ENCODE data around the gene NAIF1. TPM values are rescaled to one million over a fixed set of nuclear protein-coding genes. Genes with fewer than 3 reads are reported as not detected.

Gene NAIF1
- polyA plus RNA-seq, 2 of the 4 experiments (the other 2 are of a cell fraction) = 6.0 to 7.5 TPM

DNA sequence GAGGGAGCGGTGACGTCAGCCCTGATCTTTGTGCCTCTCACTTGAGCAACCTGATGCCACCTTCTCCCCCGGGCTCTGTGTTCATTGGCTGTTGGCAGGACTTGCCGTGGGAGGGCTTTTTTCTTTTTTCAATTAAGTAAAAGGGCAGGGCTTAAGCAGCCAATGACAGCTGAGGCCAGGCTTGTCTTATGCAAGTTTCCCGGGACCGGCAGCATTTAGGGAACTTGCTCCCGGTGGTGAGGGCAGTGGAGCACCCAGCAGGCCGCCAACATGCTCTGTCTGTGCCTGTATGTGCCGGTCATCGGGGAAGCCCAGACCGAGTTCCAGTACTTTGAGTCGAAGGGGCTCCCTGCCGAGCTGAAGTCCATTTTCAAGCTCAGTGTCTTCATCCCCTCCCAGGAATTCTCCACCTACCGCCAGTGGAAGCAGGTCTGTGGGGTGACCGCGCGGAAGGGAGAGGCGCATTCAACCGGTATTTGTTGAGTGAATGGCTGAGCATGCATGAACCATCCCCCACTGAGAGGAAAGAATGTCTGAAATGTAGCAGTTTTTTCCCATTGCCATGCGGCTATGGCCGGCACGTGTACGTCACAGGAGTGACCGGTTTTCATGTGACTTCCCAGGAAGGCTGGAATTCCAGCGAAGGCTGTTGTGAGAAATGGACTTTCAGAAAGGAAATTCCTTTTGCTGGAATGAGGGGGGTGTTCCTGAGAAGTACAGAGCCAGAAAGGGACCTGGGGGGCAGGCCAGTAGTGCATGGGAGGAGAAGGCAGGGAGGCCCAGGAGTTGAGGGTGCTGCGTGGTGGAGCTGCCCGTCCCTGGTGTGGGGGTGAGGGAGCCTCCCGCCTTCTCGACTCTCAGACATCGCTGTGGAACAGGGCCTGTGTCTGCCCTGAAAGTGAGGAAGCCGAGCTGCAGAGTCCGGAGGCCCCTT is 31.4 kb upstream of the NAIF1 start (continued):
- TF ChIP-seq, protein P1, sequence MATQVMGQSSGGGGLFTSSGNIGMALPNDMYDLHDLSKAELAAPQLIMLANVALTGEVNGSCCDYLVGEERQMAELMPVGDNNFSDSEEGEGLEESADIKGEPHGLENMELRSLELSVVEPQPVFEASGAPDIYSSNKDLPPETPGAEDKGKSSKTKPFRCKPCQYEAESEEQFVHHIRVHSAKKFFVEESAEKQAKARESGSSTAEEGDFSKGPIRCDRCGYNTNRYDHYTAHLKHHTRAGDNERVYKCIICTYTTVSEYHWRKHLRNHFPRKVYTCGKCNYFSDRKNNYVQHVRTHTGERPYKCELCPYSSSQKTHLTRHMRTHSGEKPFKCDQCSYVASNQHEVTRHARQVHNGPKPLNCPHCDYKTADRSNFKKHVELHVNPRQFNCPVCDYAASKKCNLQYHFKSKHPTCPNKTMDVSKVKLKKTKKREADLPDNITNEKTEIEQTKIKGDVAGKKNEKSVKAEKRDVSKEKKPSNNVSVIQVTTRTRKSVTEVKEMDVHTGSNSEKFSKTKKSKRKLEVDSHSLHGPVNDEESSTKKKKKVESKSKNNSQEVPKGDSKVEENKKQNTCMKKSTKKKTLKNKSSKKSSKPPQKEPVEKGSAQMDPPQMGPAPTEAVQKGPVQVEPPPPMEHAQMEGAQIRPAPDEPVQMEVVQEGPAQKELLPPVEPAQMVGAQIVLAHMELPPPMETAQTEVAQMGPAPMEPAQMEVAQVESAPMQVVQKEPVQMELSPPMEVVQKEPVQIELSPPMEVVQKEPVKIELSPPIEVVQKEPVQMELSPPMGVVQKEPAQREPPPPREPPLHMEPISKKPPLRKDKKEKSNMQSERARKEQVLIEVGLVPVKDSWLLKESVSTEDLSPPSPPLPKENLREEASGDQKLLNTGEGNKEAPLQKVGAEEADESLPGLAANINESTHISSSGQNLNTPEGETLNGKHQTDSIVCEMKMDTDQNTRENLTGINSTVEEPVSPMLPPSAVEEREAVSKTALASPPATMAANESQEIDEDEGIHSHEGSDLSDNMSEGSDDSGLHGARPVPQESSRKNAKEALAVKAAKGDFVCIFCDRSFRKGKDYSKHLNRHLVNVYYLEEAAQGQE (IDR thresholded peaks at IDR 0.05) = no peak
- TF ChIP-seq HEYL (CRISPR knock-in tag; IDR thresholded peaks at IDR 0.05) = no peak
- TF ChIP-seq JUN (IDR thresholded peaks at IDR 0.05) = peak in 1 of 2 experiments; percentile 58; a peak in 1 of 5 replicates
- TF ChIP-seq CEBPB (IDR thresholded peaks at IDR 0.05) = peak in 1 of 2 experiments; percentile 65; a peak in 1 of 4 replicates
- TF ChIP-seq POLR2A (IDR thresholded peaks at IDR 0.05; ENCODE audit: low read length) = peak; percentile 90
- no peak for TF ChIP-seq SREBF2 (IDR thresholded peaks at IDR 0.05)
- no peak for TF ChIP-seq PHF8 (IDR thresholded peaks at IDR 0.05; ENCODE audit: borderline replicate concordance, low read depth)
- 0 out of 2 replicates have a peak, but pooled peaks have one; percentile 11 for TF ChIP-seq GATA3 (IDR thresholded peaks at IDR 0.05; ENCODE audit: borderline replicate concordance)

DNA sequence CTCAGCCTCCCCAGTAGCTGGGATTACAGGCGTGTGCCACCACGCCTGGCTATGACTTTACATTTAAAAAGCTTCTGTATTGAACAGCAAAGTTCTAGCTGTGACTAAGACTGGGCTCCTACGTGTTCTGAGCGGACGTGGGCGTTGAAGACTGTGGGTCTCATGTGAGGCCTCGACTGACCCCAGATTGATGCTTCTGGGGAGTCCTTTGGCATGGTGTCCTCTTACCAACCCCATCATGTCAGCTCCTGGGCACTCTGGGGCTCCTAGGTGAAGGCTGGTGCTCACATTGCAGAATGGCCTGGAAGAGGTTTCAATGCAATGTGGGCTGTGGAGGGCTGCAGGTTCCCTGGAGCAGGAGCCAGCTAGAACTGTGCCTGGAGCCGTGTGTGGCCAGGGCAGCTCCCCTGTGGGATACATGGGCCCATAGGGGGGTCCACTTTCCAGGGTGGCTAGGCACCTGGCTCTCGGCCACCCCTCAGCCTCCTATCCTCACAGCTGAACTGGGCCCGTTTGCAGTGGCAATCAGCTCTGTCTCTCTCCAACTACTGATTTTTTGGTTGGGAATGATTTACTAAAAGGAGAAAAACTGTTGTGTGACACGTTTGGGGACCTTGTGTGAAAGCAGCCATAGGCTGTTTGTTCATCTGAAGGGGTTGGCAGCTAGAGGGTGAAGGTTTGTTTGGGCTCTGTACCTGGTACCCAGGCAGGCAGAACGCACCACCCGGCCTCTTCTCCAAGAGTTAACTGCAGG is 30.6 kb upstream of the NAIF1 start:
- POLR2A ChIA-PET = interaction anchor here (0.8 kb wide), 1 partner anchor 31 kb away, joined by 3 read pairs; no protein-coding TSS in a partner anchor
- Histone ChIP-seq H3K9me3 (no peaks in the 10 kb centered on the region), H3K4me2 (peak overlapping the region; percentile 95), H3K4me1 (peaks cover 50% of the 10 kb centered on the region), H3K4me3 (peak overlapping the region; percentile 15; the same call in 2 of the 3 replicates), H3K27ac (peak overlapping the region; percentile 77 to 90)
- TF ChIP-seq RARB (CRISPR knock-in tag; IDR thresholded peaks at IDR 0.05) = no peak
- TF ChIP-seq EHF (CRISPR knock-in tag; IDR thresholded peaks at IDR 0.05) = no peak
- no peak for TF ChIP-seq MAZ (IDR thresholded peaks at IDR 0.05; ENCODE audit: borderline replicate concordance, low read depth, low read length)
- TF ChIP-seq POLR2AphosphoS2 (conservative IDR thresholded peaks at IDR 0.05; ENCODE audit: low read length) = no peak
- TF ChIP-seq CEBPB (IDR thresholded peaks at IDR 0.05) = no peak
- TF ChIP-seq MAFK (IDR thresholded peaks at IDR 0.05; ENCODE audit: partially characterized antibody) = no peak
- TF ChIP-seq, protein P2, sequence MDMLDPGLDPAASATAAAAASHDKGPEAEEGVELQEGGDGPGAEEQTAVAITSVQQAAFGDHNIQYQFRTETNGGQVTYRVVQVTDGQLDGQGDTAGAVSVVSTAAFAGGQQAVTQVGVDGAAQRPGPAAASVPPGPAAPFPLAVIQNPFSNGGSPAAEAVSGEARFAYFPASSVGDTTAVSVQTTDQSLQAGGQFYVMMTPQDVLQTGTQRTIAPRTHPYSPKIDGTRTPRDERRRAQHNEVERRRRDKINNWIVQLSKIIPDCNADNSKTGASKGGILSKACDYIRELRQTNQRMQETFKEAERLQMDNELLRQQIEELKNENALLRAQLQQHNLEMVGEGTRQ (IDR thresholded peaks at IDR 0.05) = no peak
- TF ChIP-seq, protein P3, sequence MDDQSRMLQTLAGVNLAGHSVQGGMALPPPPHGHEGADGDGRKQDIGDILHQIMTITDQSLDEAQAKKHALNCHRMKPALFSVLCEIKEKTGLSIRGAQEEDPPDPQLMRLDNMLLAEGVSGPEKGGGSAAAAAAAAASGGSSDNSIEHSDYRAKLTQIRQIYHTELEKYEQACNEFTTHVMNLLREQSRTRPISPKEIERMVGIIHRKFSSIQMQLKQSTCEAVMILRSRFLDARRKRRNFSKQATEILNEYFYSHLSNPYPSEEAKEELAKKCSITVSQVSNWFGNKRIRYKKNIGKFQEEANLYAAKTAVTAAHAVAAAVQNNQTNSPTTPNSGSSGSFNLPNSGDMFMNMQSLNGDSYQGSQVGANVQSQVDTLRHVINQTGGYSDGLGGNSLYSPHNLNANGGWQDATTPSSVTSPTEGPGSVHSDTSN (IDR thresholded peaks at IDR 0.05) = no peak
- TF ChIP-seq, protein P4, sequence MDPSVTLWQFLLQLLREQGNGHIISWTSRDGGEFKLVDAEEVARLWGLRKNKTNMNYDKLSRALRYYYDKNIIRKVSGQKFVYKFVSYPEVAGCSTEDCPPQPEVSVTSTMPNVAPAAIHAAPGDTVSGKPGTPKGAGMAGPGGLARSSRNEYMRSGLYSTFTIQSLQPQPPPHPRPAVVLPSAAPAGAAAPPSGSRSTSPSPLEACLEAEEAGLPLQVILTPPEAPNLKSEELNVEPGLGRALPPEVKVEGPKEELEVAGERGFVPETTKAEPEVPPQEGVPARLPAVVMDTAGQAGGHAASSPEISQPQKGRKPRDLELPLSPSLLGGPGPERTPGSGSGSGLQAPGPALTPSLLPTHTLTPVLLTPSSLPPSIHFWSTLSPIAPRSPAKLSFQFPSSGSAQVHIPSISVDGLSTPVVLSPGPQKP (IDR thresholded peaks at IDR 0.05; ENCODE audit: low read depth, low read length) = no peak
- TF ChIP-seq GATA3 (IDR thresholded peaks at IDR 0.05; ENCODE audit: borderline replicate concordance) = no peak
- TF ChIP-seq HDAC2 (IDR thresholded peaks at IDR 0.05) = no peak
- TF ChIP-seq RAD21 (conservative IDR thresholded peaks at IDR 0.05 in 1 of 2, IDR thresholded peaks at IDR 0.05 in 1 of 2) = no peak
- TF ChIP-seq RFX5 (IDR thresholded peaks at IDR 0.05) = no peak
- TF ChIP-seq, protein P5, sequence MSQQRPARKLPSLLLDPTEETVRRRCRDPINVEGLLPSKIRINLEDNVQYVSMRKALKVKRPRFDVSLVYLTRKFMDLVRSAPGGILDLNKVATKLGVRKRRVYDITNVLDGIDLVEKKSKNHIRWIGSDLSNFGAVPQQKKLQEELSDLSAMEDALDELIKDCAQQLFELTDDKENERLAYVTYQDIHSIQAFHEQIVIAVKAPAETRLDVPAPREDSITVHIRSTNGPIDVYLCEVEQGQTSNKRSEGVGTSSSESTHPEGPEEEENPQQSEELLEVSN (IDR thresholded peaks at IDR 0.05; ENCODE audit: borderline replicate concordance, low read depth) = no peak
- TF ChIP-seq, protein P6, sequence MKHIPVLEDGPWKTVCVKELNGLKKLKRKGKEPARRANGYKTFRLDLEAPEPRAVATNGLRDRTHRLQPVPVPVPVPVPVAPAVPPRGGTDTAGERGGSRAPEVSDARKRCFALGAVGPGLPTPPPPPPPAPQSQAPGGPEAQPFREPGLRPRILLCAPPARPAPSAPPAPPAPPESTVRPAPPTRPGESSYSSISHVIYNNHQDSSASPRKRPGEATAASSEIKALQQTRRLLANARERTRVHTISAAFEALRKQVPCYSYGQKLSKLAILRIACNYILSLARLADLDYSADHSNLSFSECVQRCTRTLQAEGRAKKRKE (CRISPR knock-in tag; IDR thresholded peaks at IDR 0.05; ENCODE audit: low read depth) = no peak
- TF ChIP-seq HOXB5 (CRISPR knock-in tag; IDR thresholded peaks at IDR 0.05) = no peak
- no peak for TF ChIP-seq HOXB13 (CRISPR knock-in tag; IDR thresholded peaks at IDR 0.05; ENCODE audit: low read depth)
- TF ChIP-seq SREBF2 (IDR thresholded peaks at IDR 0.05) = no peak
- ATAC-seq (peak; percentile 6 to 11; a peak in 5 of 6 replicates), DNase-seq (ENCODE audit: low read depth in 1 of 2, low spot score in 1 of 2) (no peak), FAIRE-seq (no peak)
- 55% methylated on average over 11 of the region's 13 CpGs for WGBS (ENCODE audit: missing lambda C conversion rate)
- CTCF ChIA-PET = interaction anchor here (0.5 to 19.6 kb wide), 10 partner anchors 9 to 164 kb away, joined by 3 to 290 read pairs (median 3); no protein-coding TSS in a partner anchor

Measured in A549 (cell line).